Cardiac muscle cell (in vitro differentiated cells and primary cell): ENCODE data around the gene ARHGAP4. TPM values are rescaled to one million over a fixed set of nuclear protein-coding genes. Genes with fewer than 3 reads are reported as not detected.

Experiments
- DNase-seq, 2 donors: peaks; one replicate each; pipeline versions ENCODE4 v3.0.0 to v3.0.0-alpha.2; 2010 to 2017; ENCODE audit warnings: low read depth in 1 of 2, low spot score in 1 of 2
- H3K27ac ChIP-seq: fragments of 200-600 bp; sonication (generic); 2 replicates; pipeline ENCODE4 v1.5.1; 2016
- H3K27me3 ChIP-seq: fragments of 200-600 bp; sonication (generic); 2 replicates; pipeline ENCODE4 v1.6.0; 2016; ENCODE audit warnings: control low read depth
- H3K36me3 ChIP-seq: fragments of 200-600 bp; sonication (generic); 2 replicates; pipeline ENCODE4 v1.5.1; 2016; ENCODE audit warnings: control low read depth
- H3K4me1 ChIP-seq: fragments of 200-600 bp; sonication (generic); 2 replicates; pipeline ENCODE4 v1.8.1; 2017; ENCODE audit warnings: low read depth, mild to moderate bottlenecking, mixed run types
- H3K4me3 ChIP-seq: fragments of 200-600 bp; sonication (generic); 2 replicates; pipeline ENCODE4 v1.5.1; 2016; ENCODE audit warnings: mild to moderate bottlenecking
- H3K9me3 ChIP-seq: fragments of 200-600 bp; sonication (generic); 2 replicates; pipeline ENCODE4 v1.5.1; 2017; ENCODE audit warnings: low read depth, mild to moderate bottlenecking, control low read depth
- CTCF ChIP-seq: IDR thresholded peaks from 2 replicates; pipeline ENCODE4 v1.5.1; 2012; ENCODE audit warnings: low read depth, mild to moderate bottlenecking, low read length
- polyA plus RNA-seq: library from polyadenylated mRNA; unstranded; fragments of >200 nt; fragmentation: Nextera tagmentation; extraction: Ambion mirVana; gene quantifications from 2 replicates; pipeline ENCODE4 v1.2.1, GENCODE V29; 2016
- total RNA-seq: library from RNA; depleted of rRNA; stranded (reverse); fragments of >200 nt; gene quantifications from 2 replicates; pipeline ENCODE4 v1.2.3, GENCODE V29; 2016

The ARHGAP4 gene
- total and polyA plus RNA-seq, 2 experiments from 2014 or later: 16.5 to 47.4 TPM

- no peak for TF ChIP-seq CTCF
- Histone ChIP-seq H3K9me3 (no peaks in the 10 kb centered on the region), H3K4me3 (no peak overlapping the region), H3K27me3 (no peaks in the 10 kb centered on the region), H3K36me3 (peaks cover 3% of the 10 kb centered on the region), H3K27ac (no peak overlapping the region), H3K4me1 (no peaks in the 10 kb centered on the region)
- no peak for DNase-seq
Observed at GRCh38 chrX:153951683-153952372, 25.8 kb upstream of the ARHGAP4 start.

- DNase-seq: no peak
- Histone ChIP-seq H3K4me3 (no peak overlapping the region), H3K27ac (no peak overlapping the region), H3K27me3 (no peaks in the 10 kb centered on the region), H3K9me3 (no peaks in the 10 kb centered on the region), H3K4me1 (no peaks in the 10 kb centered on the region), H3K36me3 (peaks cover 3% of the 10 kb centered on the region)
- TF ChIP-seq CTCF: no peak
Observed at GRCh38 chrX:153950127-153950526, 24.1 kb upstream of the ARHGAP4 start.

- Histone ChIP-seq H3K27ac (no peak overlapping the region), H3K27me3 (no peaks in the 10 kb centered on the region), H3K36me3 (peaks cover 3% of the 10 kb centered on the region), H3K4me1 (no peaks in the 10 kb centered on the region), H3K9me3 (no peaks in the 10 kb centered on the region), H3K4me3 (no peak overlapping the region)
- TF ChIP-seq CTCF: no peak
- DNase-seq: no peak
Observed at GRCh38 chrX:153948847-153949805, 23.1 kb upstream of the ARHGAP4 start.

- peak overlapping the region; percentile 39 for H3K27ac ChIP-seq
- DNase-seq: no peak
- H3K27me3 ChIP-seq: no peaks in the 10 kb centered on the region
- H3K4me1 ChIP-seq: no peaks in the 10 kb centered on the region
- TF ChIP-seq CTCF: no peak
- H3K36me3 ChIP-seq: peaks cover 3% of the 10 kb centered on the region
- no peak overlapping the region for H3K4me3 ChIP-seq
- H3K9me3 ChIP-seq: no peaks in the 10 kb centered on the region
Observed at GRCh38 chrX:153948002-153948466, 22.0 kb upstream of the ARHGAP4 start.

GRCh38 chrX:153947009-153947769 is 21.1 kb upstream of the ARHGAP4 start:
- Histone ChIP-seq H3K36me3 (peaks cover 3% of the 10 kb centered on the region), H3K4me3 (no peak overlapping the region), H3K9me3 (no peaks in the 10 kb centered on the region), H3K4me1 (no peaks in the 10 kb centered on the region), H3K27ac (peak overlapping the region; percentile 39), H3K27me3 (no peaks in the 10 kb centered on the region)
- TF ChIP-seq CTCF: peak; percentile 83
- peak; percentile 78 to 82 for DNase-seq
